Measurements from ENCODE around the gene HEBP2.
"Not testable (repeated sequence)": the region's sequence is repeated elsewhere in the genome, so short reads cannot be mapped to it uniquely, and the experiment has no call there.

Gene HEBP2, protein sequence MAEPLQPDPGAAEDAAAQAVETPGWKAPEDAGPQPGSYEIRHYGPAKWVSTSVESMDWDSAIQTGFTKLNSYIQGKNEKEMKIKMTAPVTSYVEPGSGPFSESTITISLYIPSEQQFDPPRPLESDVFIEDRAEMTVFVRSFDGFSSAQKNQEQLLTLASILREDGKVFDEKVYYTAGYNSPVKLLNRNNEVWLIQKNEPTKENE
- total RNA-seq: 11.1 to 93.7 (median 56.6) reads per million in 4 experiments

DNA sequence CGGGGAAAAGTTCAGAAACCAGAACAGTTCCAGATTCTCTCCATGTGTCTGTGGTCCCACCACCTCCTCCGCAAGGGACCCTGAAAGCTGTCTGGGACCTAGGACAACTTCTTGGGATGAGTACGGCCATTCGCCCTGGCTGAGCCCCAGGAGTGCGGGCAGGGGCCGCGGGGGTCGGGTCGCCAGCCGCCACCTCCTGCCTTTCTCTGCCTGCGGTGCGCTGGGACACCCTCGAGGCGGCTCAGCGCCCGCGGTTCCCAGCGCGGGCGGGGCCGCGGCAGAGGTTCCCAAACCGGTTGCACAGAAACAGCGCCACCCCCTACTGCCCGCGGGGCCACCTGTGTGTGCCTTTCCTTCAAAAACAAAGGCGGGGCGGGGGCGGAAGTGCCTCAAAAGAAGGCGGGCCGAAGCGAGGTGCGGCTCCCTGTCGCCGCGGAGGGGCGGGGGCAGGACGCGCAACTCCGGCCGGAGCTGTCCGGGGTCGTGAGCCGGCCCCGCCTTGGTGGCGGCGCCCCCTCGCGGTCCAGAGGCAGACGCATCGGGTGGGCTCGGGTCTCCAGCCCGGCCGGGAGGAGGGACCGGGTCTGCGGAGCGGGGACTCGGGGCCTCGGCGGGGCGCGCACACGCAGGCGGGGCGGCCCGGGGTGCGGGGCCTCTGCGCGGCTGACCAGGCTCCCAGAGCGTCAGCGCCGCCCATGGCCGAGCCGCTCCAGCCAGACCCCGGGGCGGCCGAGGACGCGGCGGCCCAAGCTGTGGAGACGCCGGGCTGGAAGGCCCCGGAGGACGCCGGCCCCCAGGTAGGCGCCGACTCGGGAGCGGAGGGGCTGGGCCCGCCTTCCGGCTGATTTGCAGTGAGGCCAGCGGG lies at the start of gene HEBP2:
HEBP2 (plus strand) TSS at position 423 of the 865 bp plus-strand sequence; CDS start at position 696, 273 bp downstream.
- DNase-seq: peak; percentile 89

DNA sequence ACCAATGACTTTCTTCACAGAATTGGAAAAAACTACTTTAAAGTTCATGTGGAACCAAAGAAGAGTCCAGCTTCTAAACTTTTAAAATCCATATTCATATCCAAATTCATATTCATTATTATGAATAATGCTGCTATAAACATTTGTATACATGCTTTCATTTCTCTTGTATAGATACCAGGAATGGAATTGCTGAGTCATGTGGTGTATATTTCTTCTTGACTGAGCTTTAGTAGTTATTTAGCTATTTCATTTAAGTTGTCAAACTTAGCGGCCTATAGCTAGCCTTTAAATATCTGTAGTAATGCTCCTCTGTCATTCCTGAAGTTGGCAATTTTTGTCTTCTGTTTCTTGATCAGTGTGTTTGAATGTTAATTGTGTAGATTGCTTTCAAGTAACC lies 46.1 kb upstream of the HEBP2 start:
- no peak for DNase-seq

DNA sequence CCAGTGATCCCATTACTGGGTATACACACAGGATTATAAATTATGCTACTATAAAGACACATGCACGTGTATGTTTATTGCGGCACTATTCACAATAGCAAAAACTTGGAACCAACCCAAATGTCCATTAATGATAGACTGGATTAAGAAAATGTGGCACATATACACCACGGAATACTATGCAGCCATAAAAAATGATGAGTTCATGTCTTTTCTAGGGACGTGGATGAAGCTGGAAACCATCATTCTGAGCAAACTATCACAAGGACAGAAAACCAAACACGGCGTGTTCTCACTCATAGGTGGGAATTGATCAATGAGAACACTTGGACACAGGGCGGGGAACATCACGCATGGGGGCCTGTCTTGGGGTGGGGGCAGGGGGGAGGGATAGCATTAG lies 35.3 kb upstream of the HEBP2 start:
- DNase-seq: not testable (repeated sequence)

DNA sequence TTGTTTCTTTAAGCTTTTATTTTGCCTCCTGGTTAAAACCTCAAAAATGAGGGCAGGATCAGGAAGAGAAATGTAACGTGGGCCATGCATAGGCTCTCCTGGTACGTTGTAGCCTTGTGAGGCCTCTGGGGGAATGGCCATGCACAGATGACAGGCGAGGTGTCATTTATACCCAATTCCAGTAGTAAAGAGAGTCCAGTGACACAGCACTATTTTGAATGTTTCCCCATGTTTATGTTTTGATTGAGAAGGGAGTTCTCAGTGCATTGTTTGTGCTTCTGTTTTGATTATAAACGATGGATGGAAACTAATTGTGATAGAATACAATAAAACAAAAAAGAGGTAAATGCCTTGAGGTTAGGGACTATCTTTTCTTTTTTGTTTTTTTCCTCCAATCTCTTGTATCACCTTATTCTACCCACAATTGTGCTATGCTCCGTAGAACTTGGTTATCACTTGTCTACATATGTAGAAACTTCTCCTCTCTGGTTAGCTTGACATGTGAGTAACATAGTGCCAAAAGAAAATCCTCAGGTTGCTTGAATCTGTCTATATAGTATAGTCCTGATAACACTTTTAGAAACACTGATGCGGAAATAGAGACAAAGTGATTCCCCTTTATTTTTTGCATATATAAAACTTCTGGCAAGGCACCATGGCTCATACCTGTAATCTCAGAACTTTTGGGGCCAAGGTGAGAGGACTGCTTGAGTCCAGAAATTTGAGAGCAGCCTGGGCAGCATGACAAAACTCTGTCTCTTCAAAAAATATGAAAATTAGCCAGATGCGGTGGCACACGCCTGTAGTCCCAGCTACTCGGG lies 33.2 kb upstream of the HEBP2 start:
- no peak for DNase-seq

DNA sequence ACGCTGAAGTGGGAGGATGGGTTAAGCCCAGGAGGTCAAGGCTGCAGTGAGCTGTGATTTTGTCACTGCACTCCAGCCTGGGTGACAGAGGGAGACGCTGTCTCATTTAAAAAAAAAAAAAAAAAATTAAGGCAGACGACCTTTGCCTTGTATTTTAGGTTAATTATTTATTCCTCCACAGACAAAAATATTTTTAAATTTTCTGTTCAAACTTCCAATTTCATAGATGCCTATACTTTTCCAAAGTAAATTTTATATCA lies 32.6 kb upstream of the HEBP2 start:
- DNase-seq: no peak

DNA sequence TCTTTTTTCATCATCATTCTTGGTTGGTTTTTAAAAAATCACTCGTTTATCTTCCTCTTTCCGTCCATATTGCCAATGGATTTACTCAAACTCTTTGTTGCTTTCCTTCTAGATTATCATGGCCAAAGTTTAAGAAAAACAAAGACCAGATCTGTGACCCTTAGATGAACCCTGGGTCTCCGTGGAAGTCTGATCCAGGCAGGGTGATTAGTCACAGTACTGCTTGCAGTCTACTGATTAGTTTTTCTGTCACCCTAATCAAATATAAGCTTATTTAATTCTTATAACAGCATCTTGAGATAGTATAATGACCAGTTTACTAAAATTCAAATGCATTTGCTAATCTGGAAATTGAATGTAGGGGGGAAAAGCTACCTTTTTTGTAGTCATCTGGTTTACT lies 32.3 kb upstream of the HEBP2 start:
- no peak for DNase-seq

DNA sequence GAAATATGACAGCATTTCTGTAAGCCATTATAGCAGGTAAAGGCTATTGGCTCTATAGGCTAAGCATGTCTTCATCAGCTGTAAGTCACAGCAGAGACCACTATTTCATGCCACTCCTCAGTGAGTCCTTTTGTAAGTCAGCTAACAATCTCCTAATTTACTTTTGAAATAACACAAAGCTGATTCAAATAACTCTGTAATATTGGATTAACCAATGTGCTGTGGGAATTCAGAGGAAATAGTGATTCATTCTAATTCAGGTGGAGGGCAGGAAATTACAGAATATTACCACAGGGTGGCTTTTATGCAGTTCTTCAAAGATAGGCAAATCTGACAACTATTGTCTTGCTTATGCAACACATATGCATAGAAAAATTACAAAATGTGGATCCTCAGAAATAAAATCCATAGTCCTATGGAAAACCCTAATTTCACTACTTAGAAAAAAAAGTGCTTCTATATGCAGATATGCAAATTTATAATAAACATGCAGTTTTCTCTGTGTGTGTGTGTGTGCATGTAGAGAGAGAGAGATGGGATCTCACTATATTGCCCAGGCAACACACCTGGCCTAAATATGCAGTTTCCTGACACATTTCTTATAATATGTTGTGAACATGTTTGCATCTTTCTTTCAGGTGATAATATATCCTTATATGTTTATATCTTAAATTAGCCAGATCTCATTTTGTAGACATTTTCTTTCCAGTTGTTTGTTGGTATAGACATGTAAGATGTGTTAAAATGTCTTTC lies 31.1 kb upstream of the HEBP2 start:
- DNase-seq: no peak

DNA sequence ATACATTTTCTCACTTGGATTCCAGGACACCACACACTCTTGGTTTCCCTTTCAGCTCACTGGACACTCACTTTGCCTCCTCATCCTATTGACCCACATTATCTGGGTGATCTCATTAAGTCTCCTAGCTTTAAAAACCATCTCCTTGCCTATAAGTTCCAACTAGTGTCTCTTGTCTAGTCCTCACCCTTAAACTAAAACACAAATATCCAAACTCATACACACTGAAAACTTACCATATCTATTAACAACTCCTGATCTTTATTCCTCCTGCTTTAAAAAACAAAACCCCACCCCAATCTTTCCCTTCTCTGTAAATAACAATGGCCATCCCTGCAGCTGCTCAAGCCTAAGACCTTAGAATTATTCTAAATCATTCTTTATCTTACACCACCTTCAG lies 29.8 kb upstream of the HEBP2 start:
- no peak for DNase-seq

DNA sequence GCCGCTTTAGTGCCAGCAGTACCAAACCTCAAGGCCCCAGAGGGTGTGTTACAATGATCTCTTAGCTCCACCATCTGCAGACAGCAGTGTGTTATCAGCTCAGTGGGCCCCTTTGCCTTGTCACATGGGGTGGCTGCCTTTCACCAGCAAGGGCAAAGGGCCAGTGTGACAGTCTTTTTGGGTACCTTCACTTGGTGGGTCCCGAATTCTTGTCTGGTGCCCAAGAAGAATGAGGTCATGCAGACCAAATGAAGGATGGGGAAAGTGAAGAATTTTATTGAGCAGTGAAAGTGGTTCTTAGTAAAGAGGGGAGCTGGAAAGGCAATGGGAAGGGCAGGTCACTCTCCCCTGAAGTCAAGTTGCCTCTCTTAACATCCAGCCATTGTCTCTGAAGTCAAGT lies 29.2 kb upstream of the HEBP2 start:
- no peak for DNase-seq

DNA sequence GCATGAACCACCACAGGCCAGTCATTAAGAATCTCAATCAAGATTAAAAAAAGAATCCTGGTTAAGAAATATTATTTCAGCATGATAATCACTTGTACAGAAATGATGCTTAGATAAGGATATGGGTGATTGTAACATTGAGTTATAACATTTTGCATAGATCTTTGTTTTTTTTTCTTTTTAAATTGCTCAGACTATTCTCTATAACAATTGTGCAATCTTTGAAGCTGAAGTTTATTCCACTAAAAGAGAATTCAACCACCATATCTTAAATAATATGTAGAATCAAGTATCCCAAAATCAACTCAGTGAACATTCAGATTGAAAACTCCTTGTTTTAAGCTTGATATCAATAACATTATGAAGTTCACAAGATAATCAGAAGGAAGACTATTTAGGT lies 27.0 kb upstream of the HEBP2 start:
- DNase-seq: no peak

DNA sequence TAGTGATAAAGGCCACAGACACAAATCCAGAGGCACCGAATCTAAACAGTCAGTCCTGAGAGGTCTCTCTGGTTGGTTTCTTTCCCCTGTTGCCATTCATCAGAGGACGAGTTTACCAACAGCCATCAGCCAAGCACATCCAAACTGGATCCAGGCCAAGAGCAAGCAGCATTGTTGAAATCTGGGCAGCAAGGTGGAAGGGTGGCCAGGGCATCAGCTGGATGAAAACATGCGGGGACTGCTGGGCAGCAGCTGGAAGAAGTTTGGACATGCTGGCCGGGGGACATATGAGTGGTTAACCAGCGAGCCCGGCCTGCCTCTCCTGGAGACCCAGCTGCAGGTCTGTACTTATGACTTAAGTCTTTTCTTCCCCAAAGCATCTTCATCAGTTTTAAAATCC lies 26.2 kb upstream of the HEBP2 start, which contains the start of gene SMIM28:
SMIM28 (plus strand) TSS at position 62 of the 400 bp plus-strand sequence; CDS start at position 230, 168 bp downstream.
- DNase-seq: no peak

DNA sequence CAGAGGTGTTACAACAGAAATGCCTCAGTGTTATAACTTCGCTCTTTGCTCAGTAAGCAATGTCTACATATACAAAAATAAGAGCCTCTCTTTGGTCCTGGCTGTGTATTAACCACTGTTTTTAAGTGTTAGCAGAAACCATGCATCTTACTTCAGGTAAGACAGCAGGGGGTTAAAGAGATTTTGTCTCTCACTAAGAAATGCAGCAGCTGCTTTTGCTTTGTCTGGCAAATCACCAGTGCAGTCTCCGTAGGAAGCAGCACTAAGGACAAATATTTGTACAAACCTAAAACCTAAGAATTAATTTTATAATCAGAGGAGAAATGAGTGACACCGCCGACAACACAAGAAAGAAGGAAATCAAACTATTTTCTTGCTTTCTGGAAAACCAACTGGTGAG lies 25.6 kb upstream of the HEBP2 start:
- DNase-seq: no peak

DNA sequence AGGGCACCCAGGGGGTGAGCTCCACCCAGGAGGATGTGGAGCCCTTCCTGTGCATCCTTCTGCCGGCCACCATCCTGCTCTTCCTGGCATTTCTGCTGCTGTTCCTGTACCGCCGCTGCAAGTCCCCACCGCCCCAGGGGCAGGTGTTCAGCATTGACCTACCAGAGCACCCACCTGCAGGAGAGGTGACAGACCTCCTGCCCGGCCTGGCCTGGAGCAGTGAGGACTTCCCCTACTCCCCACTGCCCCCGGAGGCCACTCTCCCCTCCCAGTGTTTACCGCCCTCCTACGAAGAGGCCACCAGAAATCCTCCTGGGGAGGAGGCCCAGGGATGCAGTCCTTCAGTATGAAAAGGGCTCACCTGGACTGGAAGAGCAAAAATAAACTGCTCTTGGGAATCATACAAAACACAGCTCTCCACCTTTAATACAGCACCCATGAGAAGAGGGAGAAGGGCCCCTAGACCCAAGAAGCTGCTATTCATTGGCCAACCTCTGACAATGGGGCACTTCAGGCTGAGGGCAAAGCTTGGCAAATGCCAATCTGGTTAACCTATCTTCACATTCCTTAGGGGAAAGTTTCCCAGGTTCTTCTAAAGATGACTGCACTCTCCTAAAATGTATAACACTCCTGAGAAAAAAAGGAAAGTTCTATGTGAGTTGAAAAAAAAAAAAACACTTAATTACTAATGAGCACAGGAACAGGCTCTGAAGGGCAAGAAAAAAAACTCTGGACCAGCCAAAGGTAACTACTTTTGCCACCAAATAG lies 21.3 kb upstream of the HEBP2 start:
- DNase-seq: no peak

DNA sequence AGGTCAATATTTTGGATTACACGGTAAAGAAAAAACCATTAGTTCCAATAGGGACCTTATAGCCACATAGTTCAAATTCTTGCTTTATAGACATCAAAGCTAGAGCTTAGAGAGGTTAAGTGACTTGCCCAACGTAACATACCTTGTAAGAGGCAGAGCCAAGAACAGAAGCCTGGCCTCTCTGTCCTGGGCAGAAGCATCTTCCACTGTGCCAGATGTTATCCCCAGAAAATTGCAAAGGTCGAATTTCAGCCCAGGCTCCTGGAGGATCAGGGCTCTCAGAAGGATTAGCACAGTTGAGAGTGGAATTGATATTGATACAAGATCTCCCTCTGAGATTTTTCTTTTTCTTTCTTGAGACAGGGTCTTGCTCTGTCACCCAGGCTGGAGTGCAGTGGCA lies 20.2 kb upstream of the HEBP2 start:
- no peak for DNase-seq

DNA sequence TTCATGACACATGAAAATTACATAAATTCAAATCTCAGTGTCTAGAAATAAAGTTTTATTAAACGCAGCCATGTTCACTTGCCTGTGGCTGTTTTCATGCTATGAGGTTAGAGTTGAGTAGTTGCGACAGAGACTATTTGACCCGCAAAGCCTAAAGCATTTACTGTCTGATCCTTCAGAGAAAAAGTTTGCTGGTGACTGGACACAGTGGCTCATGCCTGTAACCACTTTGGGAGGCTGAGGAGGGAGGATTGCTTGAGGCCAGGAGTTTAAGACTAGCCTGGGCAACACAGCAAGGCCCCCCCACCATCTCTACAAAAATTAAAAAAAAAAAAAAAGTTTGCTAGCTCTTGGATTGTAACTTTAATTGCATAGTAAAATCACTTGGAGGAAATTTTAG lies 17.1 kb upstream of the HEBP2 start:
- no peak for DNase-seq

DNA sequence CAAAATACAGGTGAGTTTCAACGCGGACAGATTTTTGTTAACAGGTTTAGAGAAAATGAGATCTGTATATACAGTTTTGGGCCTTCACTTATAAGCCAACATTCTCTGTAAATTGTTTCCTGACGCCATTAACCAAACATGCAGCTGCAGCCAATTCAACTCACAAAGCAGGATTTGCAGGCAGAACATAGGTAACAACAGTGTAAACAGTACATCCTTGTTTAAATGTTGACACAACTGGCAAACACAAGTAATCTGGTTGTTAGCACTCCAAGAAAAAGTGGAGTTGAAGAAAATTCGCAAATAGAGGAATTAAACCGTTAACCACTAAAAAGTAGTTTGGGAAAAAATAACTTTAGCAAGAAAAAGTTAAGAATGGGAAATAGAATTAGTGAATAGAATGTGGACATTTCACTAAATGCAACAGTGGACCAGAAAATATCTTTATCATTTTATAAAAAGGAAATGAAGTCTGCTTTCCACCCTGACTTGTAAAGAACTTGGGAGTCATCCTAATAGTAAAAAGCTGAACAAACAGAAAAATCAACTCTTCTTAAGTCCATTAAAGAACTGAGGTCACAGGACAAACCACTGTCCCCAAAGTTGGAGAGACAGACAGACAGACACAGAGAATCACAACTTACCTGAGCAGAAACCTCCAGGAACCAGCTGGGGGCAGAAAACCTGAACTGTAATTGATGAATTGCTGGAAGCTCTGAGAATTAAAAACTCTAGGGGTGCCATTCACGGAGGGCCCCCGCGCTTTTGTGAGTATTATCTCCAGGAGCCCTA lies 16.2 kb upstream of the HEBP2 start:
- DNase-seq: no peak

DNA sequence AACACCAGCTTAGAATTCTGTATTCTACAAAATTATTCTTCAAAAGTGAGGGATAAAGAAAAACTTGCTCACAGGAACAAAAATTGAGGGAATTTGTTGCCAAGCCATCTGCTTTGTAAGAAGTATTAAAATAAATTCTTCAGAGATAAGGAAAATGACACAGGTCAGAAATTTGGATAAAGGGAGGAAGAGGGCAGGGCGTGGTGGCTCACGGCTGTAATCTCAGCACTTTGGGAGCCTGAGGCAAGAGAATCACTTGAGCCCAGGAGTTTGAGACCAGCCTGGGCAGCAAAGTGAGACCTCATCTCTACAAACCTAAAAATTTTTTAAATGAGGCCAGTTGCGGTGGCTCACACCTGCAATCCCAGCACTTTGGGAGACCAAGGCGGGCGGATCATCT lies 14.5 kb upstream of the HEBP2 start:
- DNase-seq: no peak

DNA sequence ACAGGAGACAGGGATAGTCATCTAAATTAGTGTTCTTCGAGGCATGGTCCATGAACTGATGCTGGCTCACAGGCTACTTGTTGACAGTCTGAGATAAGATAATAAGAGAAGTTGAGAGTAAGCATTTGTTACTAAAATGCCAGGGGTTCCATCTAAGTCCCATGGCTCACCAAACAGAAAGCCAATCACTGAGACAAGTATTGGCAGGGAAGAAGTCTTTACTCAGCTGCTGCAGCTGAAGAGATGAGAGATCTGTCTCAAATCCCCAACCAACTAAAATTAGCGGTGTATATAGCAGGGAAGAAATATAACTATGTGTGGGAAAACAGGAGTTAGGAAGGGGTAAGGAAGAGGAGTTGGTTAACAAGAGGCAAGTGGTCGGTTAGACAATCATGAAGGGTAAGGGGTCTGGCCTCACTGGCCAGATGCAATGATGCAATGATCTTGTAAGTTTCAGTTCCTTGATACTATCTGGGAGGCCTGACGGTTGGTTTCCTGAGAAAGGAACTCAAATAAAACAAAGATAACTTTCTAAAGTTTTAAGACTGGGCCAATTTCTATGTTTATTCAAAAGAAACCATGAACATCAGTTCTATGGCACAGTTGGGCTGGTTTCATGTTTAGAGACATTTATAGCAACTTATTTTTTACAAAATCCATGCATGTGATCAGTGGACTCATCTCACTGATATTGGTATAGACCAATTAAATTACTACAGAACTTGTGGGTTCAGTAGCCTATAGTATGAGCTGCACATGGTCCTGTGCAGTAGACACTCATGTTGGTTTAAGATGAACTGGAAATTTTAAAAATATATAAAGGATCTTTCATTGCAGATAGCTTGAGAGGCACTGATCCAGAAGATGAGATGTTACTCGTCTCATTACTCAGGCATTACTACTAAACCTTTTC lies 9.9 kb upstream of the HEBP2 start:
- DNase-seq: no peak

DNA sequence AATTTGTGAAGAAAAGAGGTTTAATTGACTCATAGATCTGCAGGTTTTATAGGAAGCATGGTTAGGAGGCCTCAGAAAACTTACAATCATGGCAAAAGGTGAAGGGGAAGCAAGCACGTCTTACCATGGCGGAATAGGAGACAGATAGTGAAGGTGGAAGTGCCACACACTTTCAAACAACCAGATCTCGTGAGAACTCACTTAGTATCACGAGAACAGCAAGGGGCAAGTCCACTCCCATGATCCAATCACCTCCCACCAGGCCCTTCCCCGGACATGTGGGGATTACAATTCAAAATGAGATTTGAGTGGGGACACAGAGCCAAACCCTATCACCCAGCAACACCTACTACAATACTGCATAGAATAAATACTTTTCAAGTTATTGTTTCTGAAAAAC lies 7.3 kb upstream of the HEBP2 start:
- DNase-seq: no peak

Data from effector CD8-positive, alpha-beta T cell (primary cell).